Sigmoid colon (tissue), 4 donors: ENCODE results near the gene TRIP10.

ENCODE experiments used
- EP300 ChIP-seq, 4 donors: sonication (generic); formaldehyde crosslinking; IDR thresholded peaks; one replicate each; pipeline ENCODE4 v1.6.1; 2017; ENCODE audit warnings: antibody characterized with exemption in 4 of 4
- POLR2A ChIP-seq, 2 donors: fragments of 450-650 bp; IDR thresholded peaks; one replicate each; pipeline ENCODE4 v1.6.1; 2016; ENCODE audit warnings: antibody characterized with exemption in 2 of 2, mild to moderate bottlenecking in 2 of 2, moderate library complexity in 2 of 2

DNA sequence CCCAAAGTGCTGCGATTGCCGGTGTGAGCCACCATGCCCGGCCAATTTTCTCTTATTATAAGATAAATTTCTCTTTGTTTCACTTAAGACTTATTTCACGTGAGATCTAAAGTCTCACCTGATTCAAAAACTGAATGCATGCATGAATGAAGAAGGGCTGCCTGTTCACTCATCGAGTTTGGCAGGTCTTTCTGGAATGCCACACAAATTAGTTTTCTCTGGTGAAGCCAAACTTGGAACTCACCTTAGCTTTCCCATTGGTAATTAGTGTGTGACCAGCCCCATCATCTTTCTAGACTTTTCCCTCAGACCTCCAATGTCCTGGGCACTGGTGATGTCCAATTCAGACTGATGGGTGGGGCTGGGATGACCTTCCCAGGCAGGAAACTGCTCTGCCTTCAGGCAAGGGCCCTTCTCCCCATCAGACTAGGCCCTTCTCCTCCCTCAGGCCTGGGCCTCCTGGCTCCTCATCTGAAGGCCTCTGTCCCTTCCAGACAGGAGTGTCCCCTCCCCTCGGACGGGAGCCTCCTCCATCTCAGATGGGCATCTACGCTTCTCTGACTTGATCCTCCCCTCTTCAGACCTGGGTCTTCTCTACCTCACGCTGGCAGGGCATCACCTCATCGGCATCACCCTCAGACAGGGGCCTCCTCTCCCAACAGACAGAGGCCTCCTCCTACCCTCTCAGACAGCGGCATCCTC lies 33.4 kb upstream of the TRIP10 start:
- TF ChIP-seq POLR2A (IDR thresholded peaks at IDR 0.05), result no peak
- no peak for TF ChIP-seq EP300 (IDR thresholded peaks at IDR 0.05)
